Dendritic cell treated with granulocyte-macrophage colony-stimulating factor and Interleukin-4, amounts not matched to agents 40 ng/mL and 50 ng/mL, for 4 days (primary cell): ENCODE data around the gene GALNT6.

Source experiments
- H3K27ac Mint-ChIP-seq: one replicate; pipeline ENCODE4 v1.8.0; 2022; ENCODE audit warnings: mild to moderate bottlenecking, mixed read lengths
- H3K27me3 Mint-ChIP-seq: one replicate; pipeline ENCODE4 v1.8.0; 2022; ENCODE audit warnings: mild to moderate bottlenecking, mixed read lengths
- H3K36me3 Mint-ChIP-seq: one replicate; pipeline ENCODE4 v1.8.0; 2022; ENCODE audit warnings: low read depth, mixed read lengths
- H3K4me1 Mint-ChIP-seq: one replicate; pipeline ENCODE4 v1.8.0; 2022; ENCODE audit warnings: low read depth, mixed read lengths
- H3K4me3 Mint-ChIP-seq: one replicate; pipeline ENCODE4 v1.8.0; 2022; ENCODE audit warnings: mild to moderate bottlenecking, moderate library complexity, mixed read lengths
- H3K9me3 Mint-ChIP-seq: one replicate; pipeline ENCODE4 v1.8.0; 2022; ENCODE audit warnings: mixed read lengths
- intact Hi-C: fragments of 100-400 bp; cut with micrococcal nuclease; formaldehyde crosslinking; loops from one replicate; pipeline ENCODE4 v1.15.0; 2022

The GALNT6 gene

DNA sequence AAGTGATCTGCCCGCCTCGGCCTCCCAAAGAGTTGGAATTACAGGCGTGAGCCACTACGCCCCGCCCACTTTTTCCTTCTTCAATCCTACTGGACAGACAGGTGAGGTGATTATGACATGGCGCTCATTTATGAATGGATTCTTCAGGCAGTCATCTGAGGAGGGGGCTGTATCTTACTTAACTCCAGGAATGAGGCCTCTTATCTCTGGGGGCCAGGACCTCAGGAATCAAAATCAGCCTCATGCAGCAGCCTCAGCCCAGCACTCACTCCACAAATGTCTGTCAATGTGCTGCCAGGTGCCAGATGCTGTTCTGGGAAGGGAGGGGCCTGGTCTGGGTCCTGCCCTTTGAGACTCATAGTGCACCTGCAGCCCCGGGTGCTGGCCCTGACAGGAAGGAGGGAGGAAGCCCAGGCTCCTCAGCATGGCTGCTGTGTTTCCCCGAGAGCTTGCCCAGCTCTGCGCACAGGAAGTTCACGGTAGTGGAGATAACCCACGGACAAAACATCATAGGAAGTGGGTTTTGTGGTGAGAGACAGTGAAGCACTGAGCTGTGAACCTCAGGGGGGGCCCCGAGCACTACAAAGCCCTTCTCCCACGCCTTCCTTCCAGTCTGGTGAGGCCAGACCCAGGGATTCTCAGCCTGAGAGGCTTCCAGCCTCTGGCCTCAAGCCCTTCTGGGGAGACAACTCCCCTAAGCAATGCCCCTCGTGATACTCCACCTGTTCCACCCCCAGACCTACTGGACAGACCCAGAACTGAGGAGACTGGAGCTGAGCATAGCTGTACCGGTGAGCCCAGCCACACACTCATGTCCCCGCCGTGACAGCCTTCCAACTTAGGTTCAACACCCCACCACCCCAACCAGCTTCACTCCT, 22.3 kb downstream of the GALNT6 start:
- Mint-ChIP-seq H3K4me3 (peak overlapping the region; percentile 46), H3K27ac (peak overlapping the region; percentile 33), H3K4me1 (peaks cover 36% of the 10 kb centered on the region), H3K27me3 (peaks cover 15% of the 10 kb centered on the region), H3K9me3 (peaks cover 13% of the 10 kb centered on the region), H3K36me3 (peaks cover 72% of the 10 kb centered on the region)
- intact Hi-C loops: no loop called here

DNA sequence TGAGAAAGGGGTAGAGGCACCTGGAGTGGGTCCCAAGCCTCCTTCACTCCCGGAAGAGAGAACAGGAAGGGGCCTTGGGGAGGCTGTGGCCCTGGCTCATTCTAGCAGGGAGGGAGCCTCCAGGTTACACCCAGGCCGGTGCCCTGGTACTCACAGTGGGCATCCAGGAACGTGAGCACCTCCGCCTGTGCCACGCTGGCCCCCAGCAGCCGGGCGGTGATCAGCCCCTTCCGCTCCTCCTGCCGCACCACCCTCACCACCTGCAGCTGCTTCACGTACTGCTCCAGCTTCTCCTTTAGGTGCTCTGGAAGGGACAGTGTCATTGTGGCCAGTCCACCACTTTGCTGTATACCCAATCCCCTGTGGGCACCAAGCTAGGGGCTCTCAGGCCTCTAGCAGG, 25.9 kb downstream of the GALNT6 start:
- peaks cover 10% of the 10 kb centered on the region for H3K27me3 Mint-ChIP-seq
- no peak overlapping the region for H3K4me3 Mint-ChIP-seq
- intact Hi-C loops: no loop called here
- peaks cover 68% of the 10 kb centered on the region for H3K36me3 Mint-ChIP-seq
- peaks cover 23% of the 10 kb centered on the region for H3K4me1 Mint-ChIP-seq
- H3K27ac Mint-ChIP-seq: no peak overlapping the region
- H3K9me3 Mint-ChIP-seq: no peaks in the 10 kb centered on the region

GRCh38 chr12:51364001-51364400, 27.2 kb downstream of the GALNT6 start:
- no peak overlapping the region for H3K4me3 Mint-ChIP-seq
- H3K9me3 Mint-ChIP-seq: no peaks in the 10 kb centered on the region
- peaks cover 6% of the 10 kb centered on the region for H3K27me3 Mint-ChIP-seq
- peaks cover 14% of the 10 kb centered on the region for H3K4me1 Mint-ChIP-seq
- intact Hi-C loops: no loop called here
- H3K27ac Mint-ChIP-seq: no peak overlapping the region
- peaks cover 72% of the 10 kb centered on the region for H3K36me3 Mint-ChIP-seq

DNA sequence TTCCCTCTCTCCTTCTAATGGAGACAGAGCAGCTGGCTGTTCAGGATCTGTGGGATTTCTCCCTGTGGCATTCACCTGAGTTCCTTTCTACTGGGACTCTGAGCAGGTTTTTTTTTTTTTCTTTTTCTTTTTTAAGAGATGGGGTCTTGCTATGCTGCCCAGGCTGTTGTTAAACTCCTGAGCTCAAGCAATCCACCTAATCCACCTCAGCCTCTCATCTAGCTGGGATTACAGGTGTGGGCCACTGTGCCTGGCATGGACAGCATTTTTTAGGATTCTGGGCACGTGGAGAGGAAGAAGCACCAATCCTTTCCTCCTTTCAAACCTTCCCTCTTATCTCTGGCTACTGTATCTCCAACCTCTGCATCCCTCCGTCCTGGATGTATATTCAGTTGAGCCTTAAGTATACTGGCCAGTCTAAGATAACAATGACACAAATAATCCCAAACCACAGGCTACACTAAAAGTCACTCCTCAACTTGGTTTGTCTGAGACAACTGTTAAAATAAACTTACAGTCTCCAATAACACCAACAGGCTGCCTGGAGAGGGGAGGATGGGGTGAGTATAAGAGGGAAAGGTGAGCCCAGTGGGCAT, 28.4 kb downstream of the GALNT6 start:
- H3K9me3 Mint-ChIP-seq: no peaks in the 10 kb centered on the region
- H3K36me3 Mint-ChIP-seq: peaks cover 83% of the 10 kb centered on the region
- peaks cover 9% of the 10 kb centered on the region for H3K4me1 Mint-ChIP-seq
- H3K27me3 Mint-ChIP-seq: peaks cover 5% of the 10 kb centered on the region
- no peak overlapping the region for H3K4me3 Mint-ChIP-seq
- H3K27ac Mint-ChIP-seq: no peak overlapping the region
- intact Hi-C loops: no loop called here

- Mint-ChIP-seq H3K9me3 (no peaks in the 10 kb centered on the region), H3K36me3 (peaks cover 88% of the 10 kb centered on the region)
These were observed 28.9 kb downstream of the GALNT6 start for GRCh38 chr12:51362307-51362706.

DNA sequence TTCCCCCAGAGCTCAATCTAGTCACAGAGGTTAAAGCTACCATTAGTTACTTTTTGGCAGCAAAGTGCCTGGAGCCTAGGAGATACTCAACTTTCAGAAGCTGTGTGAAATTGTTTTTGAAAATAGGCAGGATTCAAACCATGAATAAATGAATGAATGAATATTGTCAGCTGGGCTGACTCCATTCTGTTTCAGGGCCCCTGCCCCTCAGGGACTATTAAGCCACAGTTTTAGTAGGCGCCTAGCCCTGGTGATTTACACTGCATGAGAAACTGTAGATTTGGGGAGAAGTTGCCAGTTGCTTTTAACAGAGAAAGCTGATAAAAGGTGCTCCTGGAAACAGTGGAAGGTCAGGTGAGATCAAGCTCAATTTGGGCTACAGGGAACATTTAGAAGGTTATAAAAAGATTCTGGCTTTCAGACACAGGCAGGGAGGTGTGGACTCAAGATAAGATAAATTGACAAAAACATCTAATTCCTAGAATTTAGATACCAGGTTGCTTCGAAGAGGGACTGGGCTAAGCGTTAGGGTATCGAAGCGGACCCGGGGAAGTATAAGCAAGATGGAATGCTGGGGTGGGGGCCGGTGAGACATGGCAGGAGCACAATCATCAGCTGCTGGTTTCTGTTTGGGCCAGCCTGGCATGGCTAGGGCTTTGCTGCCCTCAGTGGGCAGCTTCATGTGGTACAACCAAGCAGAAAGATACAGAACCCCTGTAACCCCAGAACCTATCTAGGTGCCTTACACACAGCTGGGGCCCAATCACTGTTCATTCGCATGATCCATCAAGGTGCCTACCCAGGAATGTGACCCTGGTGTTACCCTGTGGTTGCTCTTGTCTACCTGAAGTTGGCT, 29.8 kb downstream of the GALNT6 start:
- Mint-ChIP-seq H3K36me3 (peaks cover 92% of the 10 kb centered on the region), H3K4me3 (no peak overlapping the region), H3K27ac (no peak overlapping the region), H3K9me3 (no peaks in the 10 kb centered on the region), H3K4me1 (peaks cover 18% of the 10 kb centered on the region), H3K27me3 (no peaks in the 10 kb centered on the region)
- intact Hi-C loops: no loop called here

More at GRCh38 chr12:51362307-51362706, 28.9 kb downstream of the GALNT6 start:
- H3K27ac Mint-ChIP-seq: no peak overlapping the region
- no peak overlapping the region for H3K4me3 Mint-ChIP-seq
- intact Hi-C loops: no loop called here
- H3K27me3 Mint-ChIP-seq: no peaks in the 10 kb centered on the region
- H3K4me1 Mint-ChIP-seq: peaks cover 14% of the 10 kb centered on the region

GRCh38 chr12:51360315-51360714, 30.9 kb downstream of the GALNT6 start:
- Mint-ChIP-seq H3K4me3 (no peak overlapping the region), H3K36me3 (peaks cover 89% of the 10 kb centered on the region), H3K4me1 (peaks cover 18% of the 10 kb centered on the region), H3K27me3 (no peaks in the 10 kb centered on the region), H3K27ac (no peak overlapping the region), H3K9me3 (no peaks in the 10 kb centered on the region)
- intact Hi-C loops: no loop called here

GRCh38 chr12:51359851-51360250, 31.4 kb downstream of the GALNT6 start:
- H3K27ac Mint-ChIP-seq: no peak overlapping the region
- H3K9me3 Mint-ChIP-seq: no peaks in the 10 kb centered on the region
- intact Hi-C loops: no loop called here
- H3K4me1 Mint-ChIP-seq: peaks cover 21% of the 10 kb centered on the region
- H3K27me3 Mint-ChIP-seq: no peaks in the 10 kb centered on the region
- H3K4me3 Mint-ChIP-seq: no peak overlapping the region
- peaks cover 89% of the 10 kb centered on the region for H3K36me3 Mint-ChIP-seq

DNA sequence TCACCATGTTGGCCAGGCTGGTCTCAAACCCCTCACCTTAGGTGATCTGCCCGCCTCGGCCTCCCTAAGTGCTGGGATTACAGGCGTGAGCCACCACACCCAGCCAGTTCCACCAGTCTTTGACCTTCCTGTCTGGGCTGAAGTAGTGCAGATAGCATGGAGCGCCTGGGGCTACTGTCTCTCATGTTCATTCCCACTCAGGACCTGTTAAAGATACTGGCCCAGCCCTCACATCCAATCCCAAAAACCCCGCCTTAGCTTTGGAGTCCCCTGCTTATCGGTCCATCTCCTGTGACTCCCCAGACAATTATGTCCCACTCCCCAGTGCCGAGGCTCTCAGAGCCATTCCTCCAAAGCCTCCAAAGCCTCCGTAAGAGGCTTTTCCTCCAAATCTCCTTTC, 32.7 kb downstream of the GALNT6 start:
- H3K27me3 Mint-ChIP-seq: no peaks in the 10 kb centered on the region
- no peaks in the 10 kb centered on the region for H3K9me3 Mint-ChIP-seq
- H3K4me3 Mint-ChIP-seq: no peak overlapping the region
- H3K36me3 Mint-ChIP-seq: peaks cover 88% of the 10 kb centered on the region
- H3K27ac Mint-ChIP-seq: no peak overlapping the region
- intact Hi-C loops: no loop called here
- H3K4me1 Mint-ChIP-seq: peaks cover 27% of the 10 kb centered on the region

- no peaks in the 10 kb centered on the region for H3K27me3 Mint-ChIP-seq
- intact Hi-C loops: no loop called here
- H3K9me3 Mint-ChIP-seq: no peaks in the 10 kb centered on the region
- no peak overlapping the region for H3K4me3 Mint-ChIP-seq
- peaks cover 27% of the 10 kb centered on the region for H3K4me1 Mint-ChIP-seq
- no peak overlapping the region for H3K27ac Mint-ChIP-seq
- H3K36me3 Mint-ChIP-seq: peaks cover 83% of the 10 kb centered on the region
These were observed 33.7 kb downstream of the GALNT6 start for GRCh38 chr12:51357374-51358047.

GRCh38 chr12:51351913-51352532, 39.2 kb downstream of the GALNT6 start:
- peaks cover 7% of the 10 kb centered on the region for H3K27me3 Mint-ChIP-seq
- no peak overlapping the region for H3K4me3 Mint-ChIP-seq
- H3K27ac Mint-ChIP-seq: no peak overlapping the region
- peaks cover 33% of the 10 kb centered on the region for H3K36me3 Mint-ChIP-seq
- intact Hi-C loops: no loop called here
- no peaks in the 10 kb centered on the region for H3K9me3 Mint-ChIP-seq
- peaks cover 9% of the 10 kb centered on the region for H3K4me1 Mint-ChIP-seq

DNA sequence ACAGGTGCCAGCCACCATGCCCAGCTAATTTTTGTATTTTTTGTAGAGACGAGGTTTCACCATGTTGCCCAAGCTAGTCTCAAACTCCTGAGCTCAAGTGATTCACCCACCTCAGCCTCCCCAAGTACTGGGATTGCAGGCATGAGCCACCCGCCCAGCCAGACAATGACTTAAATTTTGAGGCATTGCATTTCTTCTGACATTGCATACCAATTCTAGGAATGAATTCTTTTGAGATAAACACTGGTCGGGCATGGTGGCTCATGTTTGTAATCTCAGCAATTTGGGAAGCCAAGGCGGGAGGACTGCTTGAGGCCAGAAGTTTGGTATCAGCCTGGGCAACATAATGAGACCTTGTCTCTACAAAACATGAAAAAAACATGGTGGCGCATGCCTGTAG, 42.2 kb downstream of the GALNT6 start:
- Mint-ChIP-seq H3K36me3 (peaks cover 8% of the 10 kb centered on the region), H3K27me3 (peaks cover 8% of the 10 kb centered on the region), H3K4me3 (no peak overlapping the region), H3K4me1 (peaks cover 5% of the 10 kb centered on the region), H3K27ac (no peak overlapping the region), H3K9me3 (no peaks in the 10 kb centered on the region)
- intact Hi-C loops: no loop called here

- Mint-ChIP-seq H3K27ac (no peak overlapping the region), H3K4me1 (peaks cover 5% of the 10 kb centered on the region), H3K27me3 (peaks cover 8% of the 10 kb centered on the region), H3K36me3 (no peaks in the 10 kb centered on the region), H3K9me3 (no peaks in the 10 kb centered on the region), H3K4me3 (no peak overlapping the region)
- intact Hi-C loops: no loop called here
These were observed 43.1 kb downstream of the GALNT6 start for GRCh38 chr12:51348116-51348515.
